OCI-LY3 (cell line): ENCODE measurements around the gene APOL1.

Experiments used
- CTCF ChIP-seq: fragments of 200-600, 300-600 bp; sonication (generic); IDR thresholded peaks from 2 replicates; pipeline ENCODE4 v1.5.1; 2014; ENCODE audit warnings: antibody characterized with exemption, low read length, low read depth
- EZH2phosphoT487 ChIP-seq: fragments of 200-600 bp; shearing (Covaris generic); IDR thresholded peaks from 2 replicates; pipeline ENCODE4 v1.6.1; 2018; ENCODE audit warnings: antibody characterized with exemption, mixed run types, low read depth

- TF ChIP-seq CTCF, result no peak
- TF ChIP-seq EZH2phosphoT487, result no peak
Measured at GRCh38 chr22:36295247-36295646, 42.3 kb downstream of the APOL1 start.
